Measurements from ENCODE around the gene CLIC5. TPM values are rescaled to one million over a fixed set of nuclear protein-coding genes. Genes with fewer than 3 reads are reported as not detected.

The CLIC5 gene
- total RNA-seq = 10 to 100 TPM; 78.6 to 97.0 (median 91.7) TPM

DNA sequence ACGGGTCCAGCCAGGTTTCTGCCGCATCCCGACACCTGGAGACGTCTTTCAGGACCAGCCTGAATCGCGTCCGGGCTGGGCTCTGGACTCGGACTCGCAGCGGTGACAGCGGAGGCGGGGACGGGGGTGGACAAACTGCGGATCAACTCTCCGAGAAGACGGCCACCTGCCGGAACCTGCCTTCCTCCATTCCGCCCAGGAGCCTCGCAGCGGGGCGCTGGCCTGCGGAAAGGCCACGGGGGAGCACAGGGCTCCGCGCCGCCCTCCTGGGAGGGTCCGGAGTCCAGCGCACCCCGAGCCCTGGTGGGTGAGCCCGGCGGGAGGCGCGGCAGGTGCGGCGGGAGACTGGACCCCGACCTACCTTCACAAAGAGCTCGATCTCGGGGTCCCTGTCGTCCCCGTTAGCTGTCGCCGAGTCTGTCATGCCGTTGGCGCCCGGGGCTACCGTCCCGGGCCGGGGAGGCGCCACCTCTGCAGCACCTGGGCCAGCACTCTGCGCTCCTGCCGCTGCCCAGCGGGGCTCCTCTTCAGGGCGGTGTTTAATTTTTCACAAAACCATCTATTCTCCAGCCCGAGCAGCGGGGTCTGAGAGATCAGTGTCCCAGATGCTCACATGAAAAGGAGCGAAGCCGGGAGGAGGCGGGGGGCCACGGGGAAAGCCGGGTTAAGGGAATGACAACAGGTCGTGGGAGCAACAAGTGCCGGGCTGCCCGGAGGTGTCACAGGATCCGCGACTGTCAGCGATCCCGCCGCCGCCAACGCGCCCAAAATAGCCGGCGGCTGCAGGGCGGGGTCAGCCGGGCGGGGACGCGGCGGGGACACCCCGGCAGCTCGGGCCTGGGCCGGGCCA is at the start of gene CLIC5:
TSS of gene CLIC5 (minus strand) at position 742 of the 850 bp plus-strand sequence. CDS start at position 424, 318 bp downstream.
- TF ChIP-seq POLR2A (IDR thresholded peaks at IDR 0.05) = peak; percentile 97 to 98
- TF ChIP-seq CTCF (IDR thresholded peaks at IDR 0.05 in 4 of 5, conservative IDR thresholded peaks at IDR 0.05 in 1 of 5) = peak in 2 of 5 experiments; percentile 7 to 10
- Histone ChIP-seq H3K9me3 (no peaks in the 10 kb centered on the region), H3K27me3 (no peaks in the 10 kb centered on the region), H3K4me1 (peaks cover 39 to 43% of the 10 kb centered on the region in 2 donors), H3K4me3 (peak within 1 kb of the TSS; percentile 68 to 84 (median 81)), H3K36me3 (no peaks in the 10 kb centered on the region), H3K27ac (peak within 1 kb of the TSS; percentile 89 to 99 (median 98))
- DNase-seq = peak; percentile 72 to 83
- intact Hi-C loops (cut with DNase I; ENCODE audit: low total_unique reads) = loop anchor here (2.0 kb wide), 2 partner anchors 29 to 85 kb away; no protein-coding TSS in a partner anchor
- in situ Hi-C loops (cut with MboI; ENCODE audit: low sequenced_read_pairs in 4 of 4) = no loop called here
- ATAC-seq = peak; percentile 68 to 69

GRCh38 chr6:46062991-46063390 is 47.3 kb upstream of the CLIC5 start:
- no peaks in the 10 kb centered on the region for H3K9me3 ChIP-seq
- TF ChIP-seq POLR2A (IDR thresholded peaks at IDR 0.05) (no peak), CTCF (IDR thresholded peaks at IDR 0.05 in 4 of 5, conservative IDR thresholded peaks at IDR 0.05 in 1 of 5) (no peak)
- H3K27me3 ChIP-seq = no peaks in the 10 kb centered on the region
- DNase-seq = no peak
- peaks cover 5 to 10% of the 10 kb centered on the region in 2 donors for H3K4me1 ChIP-seq
- H3K4me3 ChIP-seq = no peak overlapping the region
- in situ Hi-C loops (cut with MboI; ENCODE audit: low sequenced_read_pairs in 4 of 4) (loop anchor here (25.0 kb wide), 3 partner anchors 126 to 574 kb away; no protein-coding TSS in a partner anchor), intact Hi-C loops (cut with DNase I; ENCODE audit: low total_unique reads) (no loop called here)
- ATAC-seq = no peak
- no peak overlapping the region for H3K27ac ChIP-seq
- H3K36me3 ChIP-seq = no peaks in the 10 kb centered on the region

DNA sequence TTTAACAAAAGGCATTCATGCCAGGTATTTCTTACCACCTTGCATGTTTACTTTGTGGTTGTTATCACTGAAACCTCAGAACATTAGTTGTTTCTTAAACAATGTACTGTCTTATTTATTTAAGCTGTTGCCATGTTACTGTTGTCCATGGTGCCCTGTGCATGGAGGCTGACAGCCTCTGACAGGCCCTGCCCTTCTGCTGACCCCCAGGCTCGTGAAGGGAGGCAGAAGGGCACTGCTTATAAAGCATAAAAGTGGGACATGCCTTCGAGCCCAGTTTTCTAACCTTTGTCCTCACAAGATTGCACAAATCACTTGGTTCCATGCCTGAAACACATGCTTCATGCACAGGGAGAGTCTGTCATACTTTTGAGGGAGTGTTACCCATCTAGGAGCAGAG is 46.7 kb upstream of the CLIC5 start:
- DNase-seq = no peak
- in situ Hi-C loops (cut with MboI; ENCODE audit: low sequenced_read_pairs in 4 of 4) (loop anchor here (25.0 kb wide), 3 partner anchors 125 to 575 kb away; no protein-coding TSS in a partner anchor), intact Hi-C loops (cut with DNase I; ENCODE audit: low total_unique reads) (no loop called here)
- ATAC-seq = no peak
- no peak overlapping the region for H3K27ac ChIP-seq
- H3K36me3 ChIP-seq = no peaks in the 10 kb centered on the region
- no peaks in the 10 kb centered on the region for H3K27me3 ChIP-seq
- no peak overlapping the region for H3K4me3 ChIP-seq
- TF ChIP-seq POLR2A (IDR thresholded peaks at IDR 0.05) (no peak), CTCF (IDR thresholded peaks at IDR 0.05 in 4 of 5, conservative IDR thresholded peaks at IDR 0.05 in 1 of 5) (no peak)
- no peaks in the 10 kb centered on the region for H3K9me3 ChIP-seq
- peaks cover 5 to 10% of the 10 kb centered on the region in 2 donors for H3K4me1 ChIP-seq

DNA sequence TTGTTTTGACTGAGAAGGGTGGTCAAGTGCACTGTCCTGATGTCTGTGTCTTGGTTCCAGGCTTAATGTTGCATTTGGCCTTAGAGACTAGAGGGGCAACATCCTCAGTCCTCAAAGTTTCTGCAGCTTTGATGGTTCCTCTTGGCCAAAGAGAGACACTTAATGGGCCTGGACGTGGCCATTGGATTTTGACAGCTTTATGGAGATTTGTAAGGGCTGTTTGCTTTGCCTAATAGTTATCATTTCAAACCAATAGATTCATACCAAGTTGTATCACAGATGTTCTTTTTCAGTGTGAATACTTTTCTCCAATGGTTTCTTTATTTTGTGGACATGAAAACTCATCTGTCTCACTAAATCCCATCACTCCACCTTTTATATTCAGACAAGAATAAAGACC is 45.8 kb upstream of the CLIC5 start:
- Histone ChIP-seq H3K27ac (no peak overlapping the region), H3K36me3 (no peaks in the 10 kb centered on the region), H3K27me3 (no peaks in the 10 kb centered on the region), H3K4me3 (no peak overlapping the region), H3K9me3 (no peaks in the 10 kb centered on the region), H3K4me1 (peaks cover 5 to 10% of the 10 kb centered on the region in 2 donors)
- no peak for DNase-seq
- ATAC-seq = no peak
- intact Hi-C loops (cut with DNase I; ENCODE audit: low total_unique reads) (no loop called here), in situ Hi-C loops (cut with MboI; ENCODE audit: low sequenced_read_pairs in 4 of 4) (loop anchor here (25.0 kb wide), 3 partner anchors 124 to 576 kb away; no protein-coding TSS in a partner anchor)
- TF ChIP-seq CTCF (IDR thresholded peaks at IDR 0.05 in 4 of 5, conservative IDR thresholded peaks at IDR 0.05 in 1 of 5) = no peak
- no peak for TF ChIP-seq POLR2A (IDR thresholded peaks at IDR 0.05)
